NOMO-1 treated with DMSO at 0.1 percent for 48 hours (cell line): ENCODE results near the gene FHDC1.
A peak's percentile ranks its signal among the peaks of the same experiment; 100 is the strongest.

Source experiments
- DNase-seq: peaks from one replicate; lab custom pipeline; 2025; ENCODE audit not compliant: unreplicated experiment; lab: John Stamatoyannopoulos, UW

The FHDC1 gene

GRCh38 chr4:153002110-153002509, 66.0 kb downstream of the FHDC1 start:
- DNase-seq = no peak

- no peak for DNase-seq
Observed at GRCh38 chr4:153004081-153004850, 68.1 kb downstream of the FHDC1 start.

GRCh38 chr4:153005899-153006381, 69.8 kb downstream of the FHDC1 start:
- no peak for DNase-seq

GRCh38 chr4:153008578-153009199, 72.6 kb downstream of the FHDC1 start:
- DNase-seq = no peak

- peak; percentile 70 for DNase-seq
Observed at GRCh38 chr4:153010146-153010545, 74.0 kb downstream of the FHDC1 start.

DNA sequence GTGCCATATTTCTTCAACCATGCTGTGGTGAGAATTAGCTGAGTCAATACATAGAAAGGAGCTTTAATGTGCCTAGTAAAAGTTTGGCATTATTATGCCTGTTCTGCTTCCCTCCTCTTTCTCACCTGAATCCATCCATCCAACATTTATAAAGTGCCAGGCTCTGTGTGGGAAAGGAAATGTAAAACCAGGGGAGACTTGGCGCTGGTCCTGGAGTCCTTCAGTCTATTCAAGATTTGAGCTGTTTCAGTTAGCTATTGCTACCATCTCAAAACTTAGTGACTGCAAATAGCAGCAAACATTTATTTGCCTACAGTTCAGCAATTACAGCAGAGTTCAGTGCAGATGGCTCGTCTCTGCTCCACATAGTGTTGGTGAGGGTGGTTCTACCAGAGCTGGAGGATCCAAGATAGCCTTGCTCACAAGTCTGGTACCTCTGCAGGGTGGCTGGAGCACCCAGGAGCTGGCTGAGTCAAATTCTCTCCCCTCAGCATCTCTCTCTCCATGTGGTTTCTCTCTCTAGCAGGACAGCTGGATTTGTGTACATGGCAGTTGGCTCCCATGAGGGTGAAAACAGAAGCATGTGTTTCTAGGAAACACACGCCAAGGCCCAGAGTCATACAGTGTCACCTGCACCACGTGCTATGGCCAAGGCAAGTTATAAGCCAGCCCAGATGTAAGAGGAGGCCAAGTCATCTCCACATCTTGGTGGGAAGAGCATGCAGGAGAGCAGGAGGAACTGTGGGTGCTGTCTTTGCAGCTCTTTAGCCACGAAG, 77.3 kb downstream of the FHDC1 start:
- DNase-seq = no peak

DNA sequence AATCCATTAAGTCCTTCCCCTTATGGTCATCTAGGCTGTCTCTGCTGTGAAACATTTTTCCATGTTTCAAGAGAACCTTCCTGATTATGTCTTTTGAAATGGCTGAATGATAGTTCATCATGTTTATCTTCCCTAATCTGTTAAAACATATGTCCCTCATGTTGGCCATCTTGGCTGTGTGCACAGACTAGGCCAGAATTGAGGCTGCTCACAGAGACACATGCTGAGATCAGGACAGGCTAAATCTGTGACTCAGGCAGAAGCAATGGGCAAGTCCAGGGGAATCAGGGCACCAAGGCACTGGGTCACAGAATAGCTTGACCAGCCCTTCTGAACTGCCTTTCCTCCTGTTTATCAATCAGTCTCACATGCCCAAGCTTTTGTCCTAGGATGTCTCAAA, 78.3 kb downstream of the FHDC1 start:
- DNase-seq = no peak

DNA sequence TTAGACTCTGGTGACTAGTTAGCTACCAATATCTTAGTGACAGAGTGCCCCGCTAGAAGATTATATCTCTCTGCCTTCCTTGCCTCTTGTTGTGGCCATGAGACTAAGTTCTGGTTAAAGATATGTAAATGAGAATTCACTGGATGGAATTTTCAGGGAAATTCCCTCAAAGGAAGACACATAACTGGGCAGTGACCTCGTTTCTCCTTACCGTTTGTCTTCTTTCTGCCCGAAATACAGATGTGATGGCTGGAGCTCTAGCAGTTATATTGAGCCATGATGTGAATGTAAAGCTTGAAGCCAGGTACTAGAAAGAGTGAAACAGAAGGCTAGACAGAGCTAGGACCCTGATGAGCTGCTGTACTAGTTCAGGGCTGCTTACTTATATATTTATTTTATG, 80.5 kb downstream of the FHDC1 start:
- no peak for DNase-seq

DNA sequence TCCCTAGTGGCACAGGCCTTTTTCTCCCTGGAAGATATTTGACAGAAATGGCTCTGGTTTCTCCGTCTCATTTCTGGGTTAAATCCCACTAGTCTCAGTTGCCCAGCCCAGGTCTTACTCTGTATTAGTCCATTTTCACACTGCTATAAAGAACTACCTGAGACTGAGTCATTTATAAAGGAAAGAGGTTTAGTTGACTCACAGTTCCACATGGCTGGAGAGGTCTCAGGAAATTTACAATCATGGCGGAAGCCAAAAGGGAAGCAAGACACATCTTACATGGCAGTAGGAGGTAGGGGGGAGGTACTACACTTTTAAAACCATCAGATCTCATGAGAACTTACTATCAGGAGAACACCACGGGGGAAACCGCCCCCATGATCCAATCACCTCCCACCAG, 81.9 kb downstream of the FHDC1 start:
- no peak for DNase-seq

DNA sequence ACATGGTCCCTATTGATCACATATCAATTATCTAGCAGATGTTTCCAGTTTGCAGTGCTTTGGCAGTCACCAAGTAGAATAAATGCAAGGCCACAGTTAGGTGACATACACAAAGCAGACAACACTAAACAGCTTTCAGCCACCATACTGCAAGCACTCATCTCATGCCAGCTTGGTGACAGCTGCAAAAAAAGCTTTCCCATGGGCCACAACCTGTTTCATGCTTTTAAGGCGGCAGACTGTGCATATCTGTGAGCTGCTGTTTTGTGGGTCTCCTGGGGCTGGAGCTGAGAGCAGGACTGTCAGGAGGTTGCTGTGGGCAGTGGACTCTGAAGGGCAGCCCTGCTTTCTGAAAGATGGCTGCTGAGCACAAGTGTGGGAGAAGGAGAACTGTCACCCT, 82.6 kb downstream of the FHDC1 start:
- DNase-seq = no peak

DNA sequence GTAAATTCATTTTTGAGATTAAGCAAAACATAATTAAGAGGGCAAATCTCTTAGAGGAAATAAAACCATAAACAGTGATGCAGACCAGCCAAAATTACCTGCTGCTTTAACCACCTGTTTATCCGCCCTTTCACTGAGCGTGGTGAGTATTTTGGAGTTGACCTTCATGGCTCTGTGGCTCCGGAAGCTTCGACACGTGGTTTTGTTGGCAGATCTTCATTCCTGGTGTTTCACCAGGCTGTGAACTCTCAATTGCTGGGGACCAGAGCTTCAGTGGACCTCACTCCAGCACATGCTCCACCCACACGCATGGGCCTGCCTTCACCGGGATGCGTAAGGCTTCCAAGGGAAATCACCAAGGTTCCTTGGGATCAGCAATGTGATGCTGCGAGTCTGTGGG, 83.8 kb downstream of the FHDC1 start:
- no peak for DNase-seq

- DNase-seq = no peak
Observed at GRCh38 chr4:153020457-153020856, 84.3 kb downstream of the FHDC1 start.

DNA sequence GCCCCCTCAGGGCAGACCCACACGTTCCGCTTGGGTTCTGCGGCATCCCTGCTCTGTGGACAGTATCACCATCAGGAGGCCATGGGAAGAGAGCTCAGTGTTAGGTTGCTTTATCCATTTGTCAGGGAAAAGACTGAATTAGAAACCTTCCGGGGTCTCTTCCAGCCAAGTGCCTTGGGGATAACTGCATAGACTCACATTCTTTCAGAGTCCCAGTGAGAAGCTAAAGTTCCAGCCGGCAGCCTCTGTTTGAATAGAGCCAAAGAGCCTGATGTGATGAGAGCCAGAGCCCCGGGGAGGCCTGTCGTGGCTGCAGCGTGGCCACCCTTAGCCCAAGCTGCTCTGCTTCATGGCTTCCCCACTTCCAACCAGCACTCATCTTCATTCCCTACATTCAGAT, 85.2 kb downstream of the FHDC1 start:
- no peak for DNase-seq

DNA sequence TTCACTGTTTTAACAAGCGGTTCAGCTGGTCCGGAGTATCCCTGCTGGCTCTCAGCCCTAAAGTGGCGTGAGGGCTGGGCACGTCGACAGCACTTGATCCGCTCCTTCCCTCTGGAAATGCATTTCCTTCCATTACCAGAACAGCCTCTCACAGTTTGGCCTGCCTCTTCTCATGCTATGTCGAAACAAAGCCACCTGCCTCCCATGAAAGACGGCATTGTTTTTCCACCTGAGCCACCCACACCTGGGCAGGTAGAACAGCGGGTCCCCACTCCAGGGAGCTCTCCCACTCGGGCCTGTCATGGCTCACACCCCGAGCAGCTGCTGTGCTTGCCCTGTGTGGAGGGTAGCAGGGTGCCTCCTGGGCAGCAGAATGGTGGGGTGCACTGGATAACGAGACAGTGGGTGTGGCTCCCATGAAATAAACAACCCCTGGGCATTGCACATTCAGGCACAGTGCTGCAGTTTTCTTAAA, 86.2 kb downstream of the FHDC1 start:
- no peak for DNase-seq

DNA sequence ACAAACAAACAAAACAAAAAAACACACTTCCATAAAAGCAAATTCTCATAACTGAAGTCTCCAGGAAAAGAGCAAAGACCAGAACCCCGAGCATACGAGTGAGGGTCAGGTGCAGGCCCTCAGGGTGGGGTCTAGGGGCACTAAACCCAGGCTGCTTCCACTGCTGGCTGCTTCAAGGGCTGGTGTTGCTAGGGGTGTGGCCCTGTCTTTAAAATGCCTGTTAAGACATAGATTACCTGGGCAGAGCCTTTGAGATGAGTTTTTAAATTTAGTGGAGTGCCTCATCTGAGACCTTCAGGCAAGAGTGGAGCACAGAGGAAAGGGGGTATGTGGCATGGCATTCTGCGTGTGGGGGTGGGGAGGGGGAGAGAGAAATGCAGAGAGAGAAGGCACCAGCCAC, 87.0 kb downstream of the FHDC1 start:
- no peak for DNase-seq

- peak; percentile 91 for DNase-seq
Observed at GRCh38 chr4:153023692-153024394, 87.7 kb downstream of the FHDC1 start.

DNA sequence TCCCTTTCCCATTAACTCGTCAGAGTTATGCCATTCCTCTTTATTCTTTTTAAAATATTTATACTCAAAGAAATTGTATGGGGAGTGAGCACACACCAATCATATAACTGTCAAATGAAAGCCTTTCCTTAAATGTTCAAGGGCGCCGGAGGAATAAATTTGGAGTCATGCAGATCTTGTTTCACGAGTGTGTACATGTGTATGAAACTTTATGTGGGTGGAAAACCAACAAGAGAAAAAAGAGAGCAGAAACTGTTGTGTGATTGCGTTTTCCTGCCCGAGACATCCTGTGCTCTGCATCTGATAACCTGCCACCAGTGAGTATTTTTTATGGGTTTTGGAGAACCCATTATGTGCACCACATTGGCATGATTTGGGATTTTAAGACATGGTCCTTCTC, 88.3 kb downstream of the FHDC1 start:
- DNase-seq = no peak

DNA sequence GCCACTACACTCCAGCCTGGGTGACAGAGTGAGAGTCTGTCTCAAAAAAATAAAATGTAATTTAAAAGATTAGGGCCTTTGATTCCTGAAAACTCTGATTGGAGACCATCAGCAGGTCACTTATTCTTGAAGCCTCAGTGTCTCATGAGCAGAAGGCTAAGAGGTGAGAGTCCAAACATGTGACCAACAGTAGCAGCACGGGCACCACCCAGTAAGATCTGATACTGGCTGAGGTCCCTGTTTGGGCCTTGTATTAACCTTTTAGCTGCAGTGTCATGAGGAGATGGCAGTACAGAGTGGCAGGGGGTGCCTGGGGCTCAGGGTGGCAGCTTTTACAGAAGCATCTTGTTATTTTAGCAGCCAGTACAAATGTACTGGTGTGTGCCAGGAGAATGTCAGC, 89.3 kb downstream of the FHDC1 start:
- DNase-seq = no peak

- DNase-seq = no peak
Observed at GRCh38 chr4:153026591-153027346, 90.6 kb downstream of the FHDC1 start.

DNA sequence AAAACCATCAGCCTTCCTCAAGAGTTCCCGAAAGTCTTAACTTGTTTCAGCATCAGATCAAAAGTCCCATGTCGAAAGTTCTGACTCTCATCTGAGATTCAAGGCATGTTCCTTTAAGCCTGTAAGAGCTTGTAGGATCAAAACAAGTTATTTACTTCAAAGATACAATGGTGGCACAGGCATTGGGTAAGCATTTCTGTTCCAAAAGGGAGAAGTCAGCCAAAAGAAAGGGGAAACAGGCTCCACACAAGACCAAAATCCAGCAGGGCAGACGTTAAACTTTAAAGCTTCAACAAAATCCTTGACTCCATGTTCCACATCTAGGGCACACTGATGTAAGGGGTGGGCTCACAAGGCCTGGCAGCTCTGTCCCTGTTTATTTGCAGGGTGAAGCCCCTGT, 91.7 kb downstream of the FHDC1 start:
- peak; percentile 30 for DNase-seq
